ENCODE measurements around the gene NRL.

GRCh38 chr14:24077086-24077485 lies 37.7 kb downstream of the NRL start:
- TF ChIP-seq CTCF (conservative IDR thresholded peaks at IDR 0.05 in 1 of 2, IDR thresholded peaks at IDR 0.05 in 1 of 2; ENCODE audit: low read depth in 1 of 2, low read length in 2 of 2): no peak
- TF ChIP-seq EZH2 (IDR thresholded peaks at IDR 0.05; ENCODE audit: low read length, missing control alignments): no peak

Data from fibroblast of lung (primary cell).